Suppressor macrophage treated with lipopolysaccharide for 1 hour (primary cell): ENCODE results near the gene SLC28A1.

Experiments
- DNase-seq, 3 donors: peaks; one replicate each; pipeline ENCODE4 v3.0.0-alpha.2; 2020 to 2022

The SLC28A1 gene

DNA sequence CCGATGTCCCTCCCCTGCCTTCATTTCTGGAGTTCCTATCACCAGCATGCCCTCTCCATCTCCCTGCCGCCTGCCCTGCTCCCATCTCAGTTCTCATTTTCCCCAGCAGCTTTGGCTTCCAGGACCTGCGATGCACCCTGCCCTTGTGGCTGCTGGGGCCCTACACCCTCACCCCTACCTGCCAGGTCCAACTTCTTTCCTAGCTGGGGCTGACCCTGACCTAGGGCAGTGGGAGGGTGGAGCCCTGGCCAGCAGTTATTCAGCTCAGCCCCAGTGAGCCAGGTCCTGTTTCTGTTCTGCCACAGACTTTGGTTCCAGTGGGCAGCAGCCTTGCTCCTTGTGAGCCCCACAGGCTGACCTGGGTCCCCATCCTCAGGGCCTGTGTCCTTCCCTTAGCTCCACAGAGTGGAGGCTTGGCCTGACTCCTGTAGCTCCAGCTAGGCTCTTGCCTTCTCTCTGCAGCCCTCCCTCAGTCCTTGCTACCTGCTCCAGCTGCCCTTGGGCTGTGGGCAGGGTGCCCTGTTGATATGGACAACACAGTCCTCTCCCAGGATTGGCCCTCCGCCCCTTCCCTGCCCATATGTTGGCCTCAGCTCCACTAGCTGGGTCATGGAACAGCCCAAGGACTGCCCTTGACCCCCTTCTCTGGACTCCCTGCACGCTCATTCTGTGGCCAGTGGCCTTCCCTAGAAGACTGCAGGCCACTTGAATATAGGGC is 62.5 kb downstream of the SLC28A1 start:
- no peak for DNase-seq

DNA sequence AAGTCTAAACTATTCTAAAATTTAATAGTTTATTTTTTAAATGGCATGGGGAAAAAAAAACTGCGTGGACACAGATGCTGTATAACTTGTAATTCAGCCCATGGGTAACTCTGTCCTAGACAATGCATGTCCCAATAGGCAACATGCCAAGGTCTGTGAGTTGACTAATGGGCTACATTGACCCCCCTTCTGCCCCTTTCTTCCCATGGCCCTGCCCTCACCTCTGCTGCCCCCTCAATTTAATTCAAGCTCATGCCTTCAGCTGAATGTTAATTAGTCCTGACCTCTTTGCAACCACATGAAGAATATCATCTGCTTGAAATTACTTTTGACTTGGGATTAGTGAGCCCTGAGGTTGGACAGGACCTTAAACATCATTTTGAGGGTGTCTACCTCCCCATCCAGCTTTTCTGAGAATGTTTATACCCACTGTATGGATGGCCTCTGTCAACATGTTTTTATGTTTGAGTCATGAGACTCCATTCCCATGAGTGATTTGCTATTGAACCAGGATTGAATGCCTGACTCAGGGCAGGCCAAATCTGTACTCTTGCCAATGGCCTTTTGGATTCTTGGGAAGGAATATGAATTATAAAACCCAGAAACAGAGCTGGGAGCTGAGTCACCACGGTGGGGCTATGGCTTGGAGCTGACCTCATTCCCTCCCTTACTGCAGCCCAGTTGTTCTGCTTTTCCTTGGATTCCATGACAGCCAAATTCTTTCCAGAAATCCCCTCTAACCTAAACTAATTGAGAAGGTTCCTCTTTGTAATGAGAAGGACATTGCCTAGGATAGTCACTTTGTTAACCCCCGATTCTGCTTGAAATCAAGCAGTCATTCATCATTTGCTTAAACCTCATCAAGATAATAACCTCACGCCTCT is 63.7 kb downstream of the SLC28A1 start:
- peak; percentile 89 to 94 (median 90) for DNase-seq

DNA sequence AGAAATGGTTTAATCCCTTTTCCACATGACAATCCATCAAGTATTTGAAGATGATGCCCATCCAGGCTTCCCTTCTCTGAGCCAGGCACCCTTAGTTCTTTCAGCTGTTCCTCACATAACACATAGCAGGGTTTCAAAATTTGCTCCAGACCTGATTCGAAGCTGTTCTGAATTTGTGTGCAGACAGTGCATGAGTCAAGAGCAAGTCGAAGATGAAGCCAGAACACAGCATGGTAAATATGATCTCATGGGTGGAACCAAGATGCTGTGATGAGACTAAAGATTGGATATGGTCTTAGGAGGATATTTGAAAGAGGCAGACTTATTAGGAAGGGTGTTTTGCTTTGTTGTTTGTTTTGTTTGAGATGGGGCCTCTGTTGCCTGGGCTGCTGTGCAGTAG is 64.6 kb downstream of the SLC28A1 start:
- peak in 1 of 3 donors; percentile 23 for DNase-seq

DNA sequence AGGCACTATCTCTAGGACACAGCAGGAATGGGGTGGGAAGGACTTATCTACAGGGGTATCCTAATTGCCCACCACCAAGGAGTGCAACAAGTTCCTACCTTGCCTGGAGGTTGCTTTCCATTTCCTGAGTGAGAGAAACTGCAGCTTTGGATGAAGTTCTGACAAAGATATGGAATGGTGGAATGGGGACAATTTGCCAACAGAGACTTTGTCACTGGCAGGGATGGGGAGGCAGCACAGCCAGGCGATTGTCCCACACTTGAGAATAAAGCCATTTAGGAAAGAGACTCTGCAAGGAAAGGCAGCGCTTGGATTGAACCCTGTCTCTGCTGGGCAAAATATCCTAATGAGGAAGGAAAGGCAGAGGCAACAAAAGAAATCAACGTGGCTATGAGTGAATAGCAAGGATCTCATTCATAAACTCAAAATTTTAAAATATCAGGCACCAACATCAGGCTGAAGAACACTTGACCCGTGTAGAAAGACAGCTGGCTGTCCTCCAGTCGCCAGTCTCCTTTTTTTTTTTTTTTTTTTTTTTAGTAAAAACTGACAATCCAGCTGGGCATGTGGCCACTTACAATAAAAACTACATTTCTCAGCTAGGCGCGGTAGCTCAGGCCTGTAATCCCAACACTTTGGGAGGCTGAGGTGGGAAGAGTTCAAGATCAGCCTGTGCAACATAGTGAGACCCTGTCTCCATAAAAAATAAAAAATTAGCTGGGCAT is 65.5 kb downstream of the SLC28A1 start:
- no peak for DNase-seq

DNA sequence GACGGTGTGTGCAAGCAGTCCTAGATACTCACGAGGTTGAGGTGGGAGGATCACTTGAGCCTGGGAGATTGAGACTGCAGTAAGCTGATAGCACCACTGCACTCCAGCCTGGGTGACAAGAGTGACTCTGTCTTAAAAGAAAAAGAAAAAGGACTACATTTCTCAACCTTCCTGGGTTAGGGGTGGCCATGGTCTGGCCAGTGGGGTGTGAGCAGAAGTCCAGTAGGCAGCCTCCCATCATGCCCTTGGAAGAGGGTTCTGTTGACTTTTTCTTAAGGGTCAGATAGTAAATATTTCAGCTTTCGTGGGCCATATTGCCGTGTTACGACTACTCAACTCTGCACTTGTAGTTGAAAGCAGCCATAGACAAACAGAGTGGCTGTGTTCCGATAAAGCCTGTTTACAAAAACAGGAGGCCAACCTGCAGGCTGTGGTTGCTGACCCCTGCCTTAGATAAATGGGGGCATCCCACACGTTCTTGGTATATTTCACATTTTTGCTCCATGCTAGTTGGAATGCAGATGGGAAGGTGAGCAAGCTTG is 66.2 kb downstream of the SLC28A1 start:
- no peak for DNase-seq

DNA sequence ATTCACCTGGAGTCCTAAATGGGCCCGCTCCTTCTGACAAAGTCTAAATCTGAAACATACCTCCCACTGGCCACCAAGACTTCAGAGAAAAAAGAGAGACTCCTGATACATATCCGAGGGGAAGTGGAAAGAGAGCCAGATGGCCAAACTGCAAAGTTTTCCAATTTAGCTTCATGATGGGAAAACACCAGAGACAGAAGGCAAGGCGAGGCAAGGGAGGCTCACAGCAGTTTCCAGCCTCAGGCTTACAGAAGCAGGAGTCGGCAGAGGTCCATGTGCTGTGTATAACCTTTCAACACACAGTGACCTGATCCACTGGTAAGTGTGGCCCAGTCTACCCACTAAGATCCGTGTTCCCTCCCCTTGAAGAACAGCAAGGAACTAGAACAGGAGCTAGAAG is 67.3 kb downstream of the SLC28A1 start:
- DNase-seq = no peak

DNA sequence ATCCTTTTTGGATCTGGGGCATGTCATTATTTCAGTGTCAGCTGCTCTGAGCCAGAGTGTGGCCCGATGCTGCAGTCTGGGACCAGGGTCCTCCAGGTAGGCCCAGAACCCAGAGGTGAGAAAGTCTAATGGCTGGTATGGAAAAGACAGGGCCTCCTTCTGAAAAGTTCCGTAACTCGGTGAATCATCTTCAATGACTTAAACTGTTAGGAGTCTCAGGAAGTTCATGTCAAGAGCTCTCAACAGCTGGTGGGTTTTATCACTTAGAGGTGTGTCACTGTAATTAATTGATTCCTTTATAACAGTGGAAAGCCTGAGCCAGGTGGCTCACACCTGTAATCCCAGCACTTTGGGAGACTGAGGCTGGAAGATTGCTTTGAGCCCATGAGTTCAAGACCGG is 68.7 kb downstream of the SLC28A1 start:
- DNase-seq = no peak

DNA sequence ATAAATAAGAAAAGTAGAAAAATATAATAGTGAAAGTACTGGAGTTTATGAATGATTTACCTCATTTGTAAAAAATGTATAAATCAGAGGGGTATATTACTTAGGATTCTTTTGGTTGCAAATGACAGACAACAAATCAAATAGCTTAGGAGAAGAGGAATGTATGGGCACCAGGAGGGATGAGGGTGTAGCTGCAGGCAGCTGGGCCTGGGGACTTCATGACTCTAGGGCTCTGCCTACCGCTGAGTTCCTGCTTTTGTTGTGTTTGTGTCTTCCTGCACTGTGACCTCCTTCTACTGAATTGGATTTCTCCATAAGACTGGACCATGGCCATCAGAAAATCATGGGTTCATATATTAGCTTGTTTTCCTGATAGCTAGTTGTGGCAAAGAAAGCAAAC is 69.3 kb downstream of the SLC28A1 start:
- DNase-seq = no peak

DNA sequence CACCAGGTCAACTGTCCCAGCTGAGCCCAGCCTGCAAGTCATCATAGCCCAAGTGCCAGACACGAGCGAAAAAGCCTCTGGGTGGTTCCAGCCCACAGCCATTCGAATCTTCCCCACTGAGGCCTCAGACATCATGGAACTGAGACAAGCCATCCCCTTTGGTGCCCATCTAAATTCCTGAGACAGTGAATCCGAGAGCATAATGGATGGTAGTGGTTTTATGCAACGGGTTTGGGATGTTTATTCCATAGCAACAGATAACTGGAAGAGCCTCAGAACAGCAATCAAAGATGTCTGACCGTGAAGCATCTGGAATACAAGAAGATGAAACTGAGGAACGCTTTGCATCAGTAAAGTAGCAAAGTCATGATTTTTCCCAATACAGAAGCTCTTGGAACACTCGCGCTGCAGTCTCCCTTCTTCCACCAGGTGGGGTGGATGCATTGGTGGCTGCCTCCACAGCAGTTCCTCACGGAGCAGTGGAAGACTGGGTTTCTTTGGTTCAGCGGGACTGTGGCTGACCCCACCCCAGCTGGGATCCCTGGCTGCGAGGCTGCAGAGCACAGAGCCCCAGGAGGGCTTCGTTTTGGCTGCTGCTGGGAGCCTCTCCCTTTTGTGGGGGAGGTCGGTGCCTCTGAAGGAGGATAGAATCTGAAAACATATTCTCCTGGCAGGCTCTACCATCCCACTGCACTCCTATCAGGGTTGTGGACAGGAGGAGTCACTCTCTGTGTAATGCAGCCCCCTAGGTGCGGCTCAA is 70.8 kb downstream of the SLC28A1 start:
- DNase-seq = peak; percentile 75 to 82 (median 79)

DNA sequence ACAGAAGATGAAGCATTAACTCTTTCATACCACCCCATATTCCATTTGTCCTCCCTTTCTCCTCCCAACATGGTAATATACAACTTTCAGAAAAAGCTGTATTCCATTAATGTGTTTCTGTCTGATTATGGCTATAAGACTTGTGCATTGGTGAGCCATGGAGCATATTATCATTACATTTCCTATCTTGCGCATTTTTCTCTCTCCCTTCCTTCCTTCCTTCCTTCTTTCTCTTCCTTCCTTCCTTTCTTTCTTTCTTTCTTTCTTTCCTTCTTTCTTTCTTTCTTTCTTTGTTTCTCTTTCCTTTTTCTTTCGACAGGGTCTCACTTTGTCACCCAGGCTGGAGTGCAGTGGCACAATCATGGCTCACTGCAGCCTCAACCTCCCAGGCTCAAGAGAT is 71.7 kb downstream of the SLC28A1 start:
- no peak for DNase-seq

DNA sequence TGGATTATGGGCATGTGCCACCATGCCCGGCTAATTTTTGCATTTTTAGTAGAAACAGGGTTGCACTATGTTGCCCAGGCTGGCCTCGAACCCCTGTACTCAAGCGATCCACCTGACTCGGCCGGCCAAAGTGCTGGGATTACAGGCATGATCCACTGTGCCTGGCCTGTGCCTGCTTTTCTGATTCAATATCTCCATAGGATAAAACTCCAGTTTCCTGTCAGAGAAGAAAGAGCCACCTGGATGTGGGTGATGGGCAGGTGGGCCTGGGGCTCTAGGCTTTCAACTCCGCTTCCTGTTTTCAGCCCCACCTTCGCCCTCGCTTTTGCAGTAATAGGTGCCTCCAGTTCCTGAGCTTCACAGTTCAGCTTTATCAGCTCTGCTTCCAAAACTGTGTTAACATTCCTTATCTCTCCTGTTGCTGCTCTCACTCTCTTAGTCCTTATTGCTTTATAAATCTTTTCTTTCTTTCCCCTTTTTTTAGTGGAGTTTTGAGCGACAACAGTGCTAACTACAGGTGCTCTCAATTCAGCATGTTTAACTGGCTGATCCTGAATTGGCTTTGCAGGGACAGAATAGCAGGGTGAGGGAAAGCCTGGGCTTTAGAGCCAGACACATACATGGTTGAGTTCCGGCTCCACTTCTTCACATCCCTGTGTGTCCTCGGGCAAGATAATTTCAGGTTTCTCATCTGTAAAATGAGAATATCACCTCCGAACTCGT is 76.1 kb downstream of the SLC28A1 start:
- DNase-seq = no peak

DNA sequence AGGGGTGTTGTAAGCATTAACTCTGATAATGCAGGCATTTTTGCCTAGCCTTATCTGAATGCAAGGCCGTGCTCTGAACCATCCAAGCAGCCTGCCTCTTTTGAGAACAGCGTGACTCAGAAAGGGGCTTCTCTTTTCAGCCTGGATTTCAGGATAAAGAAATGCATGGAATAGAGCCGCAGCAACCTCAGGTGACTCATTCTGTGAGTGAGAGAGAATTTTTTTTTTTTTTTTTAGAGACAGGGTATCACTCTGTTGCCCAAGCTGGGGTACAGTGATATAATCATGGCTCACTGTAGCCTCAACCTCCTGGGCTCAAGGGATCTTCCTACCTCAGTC is 76.6 kb downstream of the SLC28A1 start:
- DNase-seq = no peak

DNA sequence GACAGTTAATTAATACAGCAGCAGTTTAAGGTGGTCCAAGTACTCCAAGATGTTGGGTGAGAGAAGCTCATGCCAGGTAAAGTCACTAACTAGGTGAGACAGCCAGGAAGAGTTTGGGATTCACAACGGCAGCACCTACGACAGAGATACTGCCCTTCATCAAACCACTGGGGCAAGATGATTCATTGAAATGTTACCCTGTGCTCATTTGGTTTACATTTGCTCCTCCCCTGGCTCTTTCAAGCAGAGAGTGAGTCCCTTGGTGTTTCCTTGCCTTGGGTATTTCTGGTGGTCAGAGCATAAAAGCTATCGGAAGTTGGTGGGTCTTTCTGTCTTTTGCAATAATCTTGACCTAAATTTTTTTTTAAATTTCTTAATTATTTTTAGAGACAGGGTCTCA is 77.2 kb downstream of the SLC28A1 start:
- DNase-seq = no peak

DNA sequence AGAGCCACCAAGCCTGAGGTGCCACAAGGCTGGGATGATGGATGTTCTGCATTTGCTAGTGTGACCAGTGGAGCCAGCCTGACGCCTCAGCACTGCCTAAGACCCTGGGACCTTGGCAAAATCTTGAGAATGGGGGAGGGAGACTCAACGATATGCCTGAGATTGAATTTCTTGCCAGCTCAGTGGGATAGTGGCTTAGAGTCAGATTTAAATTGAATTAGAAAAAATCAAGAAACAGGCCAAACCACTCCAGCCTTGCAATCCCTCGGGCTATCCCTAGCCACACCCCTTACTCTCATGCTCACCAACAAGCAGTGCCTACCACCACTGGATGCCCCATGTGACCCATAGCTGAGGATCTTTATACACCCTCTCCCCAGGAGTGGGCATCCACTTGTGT is 78.5 kb downstream of the SLC28A1 start:
- no peak for DNase-seq

DNA sequence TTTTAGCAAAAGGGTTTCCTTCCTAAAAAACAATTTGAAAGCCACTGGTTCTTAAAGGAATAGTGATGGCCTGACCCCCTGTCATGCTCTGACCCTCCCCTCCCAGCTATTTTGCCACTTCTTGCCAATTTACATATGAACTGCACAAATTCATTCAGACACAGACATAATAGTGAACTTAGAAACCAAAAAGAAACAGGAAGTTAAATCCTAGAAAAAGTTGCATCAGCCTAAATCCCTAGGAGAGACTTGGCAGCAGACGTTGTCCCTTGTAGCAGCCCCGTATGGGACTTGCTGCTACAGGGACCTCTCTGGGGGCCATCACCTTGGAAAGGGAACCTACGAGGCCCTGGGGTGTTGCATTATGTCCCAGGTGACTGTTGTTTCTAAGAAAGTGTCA is 82.9 kb downstream of the SLC28A1 start:
- peak; percentile 41 to 55 (median 44) for DNase-seq

DNA sequence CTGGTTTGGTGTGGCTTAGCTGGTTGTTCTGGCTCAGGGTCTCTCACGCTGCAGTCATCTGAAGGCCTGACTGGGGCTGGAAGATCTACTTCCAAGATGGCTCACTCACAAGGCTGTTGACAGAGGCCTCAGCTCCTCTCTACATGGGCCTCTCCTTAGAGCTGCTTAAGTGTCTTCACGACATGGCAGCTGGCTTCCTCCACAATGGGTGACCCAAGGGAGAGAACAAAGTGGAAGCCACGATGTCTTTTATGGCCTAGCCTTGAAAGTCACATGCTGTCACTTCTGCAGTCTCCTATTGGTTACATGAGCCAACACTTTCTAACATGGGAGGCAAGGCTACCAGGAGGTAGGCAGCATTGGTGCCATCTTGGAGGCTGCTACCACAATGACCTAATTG is 83.8 kb downstream of the SLC28A1 start:
- DNase-seq = no peak

DNA sequence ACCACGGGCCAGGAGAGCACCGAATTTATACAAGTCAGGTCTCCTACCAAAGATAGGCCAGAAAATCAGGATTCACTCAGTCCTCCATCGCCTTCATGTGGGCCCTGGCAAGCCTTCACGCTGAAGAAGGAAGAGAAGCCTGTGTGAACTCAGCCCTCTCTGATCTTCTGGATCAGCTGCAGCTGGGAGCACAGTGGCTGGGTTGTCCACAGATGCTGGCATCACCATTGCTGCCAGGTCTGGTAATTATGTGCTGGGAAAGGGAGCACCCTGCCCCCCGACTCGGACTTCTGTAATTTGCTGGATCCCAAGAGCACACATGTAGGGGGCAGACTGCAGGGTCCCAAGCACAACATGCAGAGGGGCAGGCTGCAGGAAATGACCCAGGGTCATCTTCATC is 84.8 kb downstream of the SLC28A1 start:
- no peak for DNase-seq

DNA sequence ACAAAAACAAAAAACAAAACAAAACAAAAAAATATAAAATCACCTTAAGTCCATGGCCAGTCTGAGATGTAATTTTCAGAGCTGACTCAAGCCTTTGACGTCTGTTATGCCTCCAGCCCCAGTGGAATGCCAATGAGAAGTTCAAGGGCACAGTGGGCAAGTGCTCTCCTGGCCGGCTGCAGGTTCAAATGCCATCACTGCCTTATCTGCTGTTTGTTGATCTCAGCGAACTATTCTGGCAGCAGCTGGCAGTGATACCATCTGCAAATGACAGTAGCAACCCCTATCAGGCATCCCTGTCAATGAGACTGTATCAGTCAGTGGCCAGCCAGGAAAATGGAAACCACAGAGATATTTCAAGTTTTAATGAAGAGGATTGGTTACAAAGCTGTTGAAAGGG is 86.4 kb downstream of the SLC28A1 start:
- DNase-seq = no peak

DNA sequence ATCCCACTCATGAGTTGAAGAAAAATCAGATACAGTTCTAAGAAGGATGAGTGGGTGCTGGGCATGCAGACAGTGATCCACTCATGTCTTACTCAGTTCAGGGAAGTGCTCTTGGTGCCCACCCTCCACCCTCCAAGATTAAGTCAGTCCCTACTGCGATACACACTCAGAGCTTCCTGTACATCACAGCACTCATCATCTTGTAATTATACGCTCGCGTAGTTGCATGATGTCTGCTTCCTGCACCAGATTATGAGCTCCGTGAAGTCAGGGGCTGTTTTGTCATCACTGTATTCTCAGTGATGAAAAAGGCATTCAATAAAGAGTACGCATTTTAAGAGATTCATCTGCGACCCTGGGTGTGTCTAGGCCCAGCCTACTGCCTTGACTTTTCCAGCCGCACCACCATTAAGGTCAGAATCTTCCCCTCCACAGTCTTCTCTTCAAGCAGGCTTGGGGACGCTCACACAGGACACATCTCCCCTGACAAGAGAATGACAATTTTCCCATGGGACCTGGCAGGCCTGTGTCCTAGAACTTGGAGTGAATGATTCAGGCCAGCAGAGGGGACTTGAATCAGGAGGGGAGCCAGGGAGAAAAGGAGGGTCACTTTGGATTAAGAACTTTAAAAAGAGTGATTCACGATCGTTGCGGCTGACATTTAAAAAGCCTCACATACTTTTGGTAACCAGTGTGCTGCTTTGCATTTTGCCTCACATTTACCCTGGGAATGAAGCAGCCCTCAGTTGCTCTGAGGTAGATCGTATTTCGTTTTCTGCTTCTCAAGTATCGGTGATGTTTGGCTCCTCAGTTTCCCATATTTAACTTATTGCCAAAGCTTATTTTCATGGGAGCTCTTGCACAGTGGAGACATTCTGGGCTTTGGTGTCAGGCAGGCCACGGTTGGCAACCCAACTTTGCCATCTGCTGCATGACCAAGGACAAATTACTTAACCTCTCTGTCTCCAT is 89.3 kb downstream of the SLC28A1 start:
- peak in 1 of 3 donors; percentile 39 for DNase-seq

DNA sequence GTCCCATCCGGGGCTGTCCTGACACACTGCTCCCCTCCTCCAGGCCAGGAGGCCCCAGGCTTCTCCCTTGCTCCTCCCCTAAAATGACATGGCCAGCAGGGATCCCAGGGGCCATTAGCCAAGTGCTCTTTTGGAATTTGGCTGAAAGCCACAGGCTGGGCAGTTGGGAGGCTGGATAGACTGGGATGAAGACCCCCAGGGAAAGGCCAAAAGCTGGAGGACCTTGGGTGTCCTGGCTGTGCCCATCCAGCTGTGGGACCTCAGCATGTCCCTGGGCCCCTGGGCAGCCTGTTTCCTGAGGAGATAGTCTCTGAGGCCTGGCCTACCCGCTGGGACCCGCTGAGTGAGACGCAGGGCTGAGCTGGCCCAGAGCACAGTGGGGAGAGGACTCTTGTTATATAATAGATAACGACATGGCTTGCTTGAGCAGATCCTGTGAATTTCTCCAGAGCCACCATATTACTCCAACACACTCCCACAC is 91.4 kb downstream of the SLC28A1 start:
- DNase-seq = no peak
